GM21367 (cell line): ENCODE results near the gene MGMT.

ENCODE experiments used
- ATAC-seq: cut with Tn5 transposase; IDR thresholded peaks from one replicate; pipeline ENCODE4 v1.9.1; 2021; ENCODE audit not compliant: unreplicated experiment

MGMT gene

DNA sequence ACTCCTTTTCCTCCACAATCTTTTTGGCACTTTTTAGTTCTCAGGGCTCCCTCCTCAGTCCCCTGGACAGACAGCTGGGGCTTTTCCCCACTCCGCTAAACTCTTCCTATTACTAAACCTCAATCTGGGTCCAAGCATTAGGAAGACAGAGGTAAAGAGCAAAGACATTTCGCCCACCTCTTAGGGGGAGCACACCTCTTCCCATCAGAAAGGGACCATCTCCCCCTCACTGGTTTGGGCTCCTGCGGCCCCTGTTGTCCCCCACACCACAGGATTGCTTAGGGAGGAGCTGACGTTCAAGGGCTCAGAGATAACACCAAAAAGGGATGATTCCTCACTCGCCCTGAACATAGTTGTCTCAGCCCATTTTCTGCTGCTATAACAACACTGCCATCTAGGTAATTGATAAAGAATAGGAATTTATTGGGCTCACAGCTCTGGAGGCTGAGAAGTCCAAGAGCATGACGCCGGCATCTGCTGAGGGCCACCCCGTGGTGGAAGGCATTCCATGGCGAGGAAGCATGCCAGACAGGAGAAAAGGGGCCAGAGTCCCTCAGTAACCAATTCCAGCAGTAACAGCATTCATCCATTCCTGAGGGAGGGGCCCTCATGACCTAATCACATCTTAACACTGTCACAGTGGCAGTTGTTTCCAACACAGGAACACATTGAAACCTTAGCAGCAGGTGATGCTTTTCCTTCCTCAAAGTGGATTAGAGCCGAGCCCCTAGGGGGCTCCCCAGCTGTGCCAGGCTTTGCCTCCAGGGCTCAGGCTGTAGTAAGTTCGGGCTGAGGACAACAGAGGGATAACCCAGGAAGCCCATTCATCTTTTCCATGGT is 287.4 kb downstream of the MGMT start:
- ATAC-seq = no peak

DNA sequence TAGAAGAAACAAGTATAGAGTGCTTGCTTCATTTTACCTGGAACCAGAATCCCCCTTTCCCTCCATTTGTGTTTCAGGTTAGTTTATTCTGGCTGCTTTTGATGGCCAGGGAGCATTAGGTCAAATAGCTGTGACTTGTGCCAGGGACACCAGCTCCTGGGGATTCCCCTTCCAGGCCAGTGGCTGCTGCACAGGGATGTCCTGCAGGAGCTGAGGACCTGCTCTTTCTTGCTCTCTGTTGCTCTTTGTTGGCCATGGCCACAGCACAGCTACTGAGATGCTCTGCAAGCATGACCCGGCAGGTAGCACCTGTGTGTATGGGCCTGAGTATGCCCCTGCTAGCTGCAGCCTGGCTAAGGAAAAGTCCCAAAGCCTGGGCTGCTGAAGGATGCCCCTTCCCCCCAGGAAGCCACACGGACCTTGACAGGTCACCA is 288.1 kb downstream of the MGMT start:
- ATAC-seq = no peak

GRCh38 chr10:129755621-129756020 is 288.6 kb downstream of the MGMT start:
- no peak for ATAC-seq

GRCh38 chr10:129756912-129757901 is 290.2 kb downstream of the MGMT start:
- no peak for ATAC-seq

DNA sequence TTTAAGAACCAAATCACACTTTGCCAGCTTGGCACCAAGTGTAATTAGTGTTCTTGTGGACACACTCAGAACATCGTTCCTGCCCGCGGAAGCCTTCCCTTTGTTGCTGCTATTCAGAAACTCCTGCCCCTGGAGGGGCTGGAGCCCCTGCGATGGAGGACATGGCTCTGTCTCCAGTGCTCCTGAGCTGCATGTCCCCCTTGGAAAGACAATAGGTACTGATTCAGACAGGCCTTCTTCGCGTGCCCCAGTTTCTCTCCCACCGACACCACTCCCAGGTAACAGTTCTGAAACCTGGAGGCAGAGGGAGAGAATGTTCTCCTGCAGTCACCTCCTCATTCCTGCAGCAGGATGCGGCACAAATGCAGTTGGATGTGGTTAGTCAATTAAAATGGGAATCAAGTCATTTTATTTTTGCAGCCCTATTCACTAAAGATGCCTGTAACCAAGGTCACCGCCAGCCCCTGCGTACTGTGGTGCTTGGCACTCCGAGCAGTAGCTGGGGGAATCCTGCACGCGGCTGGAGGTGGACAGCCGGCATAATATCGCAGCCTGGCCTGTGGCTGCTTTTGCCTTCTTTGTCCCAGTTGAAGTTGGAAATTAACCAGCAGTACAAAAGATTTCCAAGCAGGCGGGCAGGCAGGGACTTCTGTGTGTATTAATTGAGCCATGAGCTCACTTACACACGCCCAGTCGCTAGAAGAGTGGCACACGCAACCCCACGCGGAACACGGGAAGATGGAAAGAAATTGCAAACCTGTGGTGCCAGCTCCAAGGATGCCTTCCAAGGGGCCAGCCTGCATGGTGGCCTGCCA is 291.4 kb downstream of the MGMT start:
- no peak for ATAC-seq

DNA sequence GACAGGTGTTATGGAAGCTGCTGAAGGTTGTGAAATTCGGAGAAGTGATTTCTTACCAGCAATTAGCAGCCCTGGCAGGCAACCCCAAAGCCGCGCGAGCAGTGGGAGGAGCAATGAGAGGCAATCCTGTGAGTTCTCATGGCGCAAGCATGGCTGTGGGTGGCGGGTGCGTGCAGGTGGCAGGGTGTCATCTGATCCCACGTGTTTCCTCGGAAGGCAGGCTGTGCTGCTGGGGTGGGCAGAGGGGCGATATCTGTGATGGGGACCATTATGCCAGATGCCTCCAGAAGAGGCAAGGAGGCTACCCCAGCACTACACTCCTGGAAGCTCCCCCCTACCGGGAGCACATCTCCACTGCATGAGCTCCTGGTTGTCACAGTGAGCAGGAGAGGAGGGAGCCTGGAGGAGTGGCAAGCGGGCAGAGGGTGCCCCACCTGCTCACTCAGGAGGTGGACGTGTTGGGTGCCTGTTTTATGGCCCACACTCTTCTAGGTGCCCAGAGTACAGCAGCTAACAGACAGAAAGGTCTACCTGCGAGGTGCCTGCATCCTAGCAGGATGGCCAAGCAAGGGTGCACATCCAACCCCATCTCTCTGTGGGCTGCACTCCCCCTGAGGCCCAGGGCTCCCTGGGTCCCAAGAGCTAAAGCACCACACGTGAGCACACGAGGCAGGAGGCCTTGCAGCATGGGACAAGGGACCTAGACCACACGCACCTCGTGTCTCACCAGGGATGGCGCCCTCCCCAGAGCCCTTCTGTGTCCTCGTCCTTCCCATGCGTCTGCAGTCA is 292.4 kb downstream of the MGMT start:
- ATAC-seq = no peak

GRCh38 chr10:129760003-129760315 is 292.9 kb downstream of the MGMT start:
- no peak for ATAC-seq

- ATAC-seq = no peak
These were observed 293.4 kb downstream of the MGMT start for GRCh38 chr10:129760416-129760815.

- no peak for ATAC-seq
These were observed 294.3 kb downstream of the MGMT start for GRCh38 chr10:129761197-129761972.

- no peak for ATAC-seq
These were observed 295.2 kb downstream of the MGMT start for GRCh38 chr10:129761981-129762956.

DNA sequence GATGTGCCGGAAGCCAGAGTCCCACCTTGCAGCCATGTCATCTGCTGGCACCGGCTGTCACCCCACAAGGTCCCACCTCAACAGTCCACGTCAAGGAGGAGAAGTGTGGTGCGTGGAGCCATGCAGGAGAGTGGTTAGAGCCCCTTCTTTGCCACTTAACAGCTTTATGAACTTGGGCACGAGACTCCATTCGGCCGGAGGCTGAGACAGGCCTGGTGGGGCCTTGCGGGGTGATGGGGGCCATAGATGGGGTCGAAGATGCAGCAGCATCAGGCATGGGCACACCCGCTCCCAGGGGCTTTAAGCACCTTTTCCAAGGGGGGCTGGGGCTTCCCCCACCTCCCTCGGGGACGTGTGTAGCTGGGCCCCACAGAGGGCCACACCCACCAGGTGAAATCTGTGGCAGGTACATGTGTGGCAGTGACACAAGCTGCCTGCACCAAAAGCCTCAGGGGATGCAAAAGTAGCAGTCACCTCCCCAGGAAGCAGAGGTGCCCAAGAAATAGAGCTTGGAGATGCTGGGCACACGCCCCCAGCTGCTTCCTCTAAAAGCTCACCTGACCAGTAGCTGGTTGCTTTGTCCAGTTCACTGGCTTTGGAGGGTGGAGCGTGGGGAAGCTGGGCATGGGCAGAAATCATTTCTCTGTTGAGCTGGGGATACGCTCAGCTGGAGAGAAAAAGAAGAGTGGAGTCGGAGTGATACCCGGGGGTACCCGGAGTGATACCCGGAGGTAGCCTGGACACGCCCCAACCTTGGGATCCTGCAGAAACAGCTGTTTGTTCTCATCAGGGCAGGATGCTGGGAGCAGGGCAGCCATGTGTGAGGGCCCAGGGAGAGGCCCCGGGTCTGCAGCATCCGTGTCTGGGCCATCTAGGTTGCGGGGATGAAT is 297.2 kb downstream of the MGMT start:
- no peak for ATAC-seq

DNA sequence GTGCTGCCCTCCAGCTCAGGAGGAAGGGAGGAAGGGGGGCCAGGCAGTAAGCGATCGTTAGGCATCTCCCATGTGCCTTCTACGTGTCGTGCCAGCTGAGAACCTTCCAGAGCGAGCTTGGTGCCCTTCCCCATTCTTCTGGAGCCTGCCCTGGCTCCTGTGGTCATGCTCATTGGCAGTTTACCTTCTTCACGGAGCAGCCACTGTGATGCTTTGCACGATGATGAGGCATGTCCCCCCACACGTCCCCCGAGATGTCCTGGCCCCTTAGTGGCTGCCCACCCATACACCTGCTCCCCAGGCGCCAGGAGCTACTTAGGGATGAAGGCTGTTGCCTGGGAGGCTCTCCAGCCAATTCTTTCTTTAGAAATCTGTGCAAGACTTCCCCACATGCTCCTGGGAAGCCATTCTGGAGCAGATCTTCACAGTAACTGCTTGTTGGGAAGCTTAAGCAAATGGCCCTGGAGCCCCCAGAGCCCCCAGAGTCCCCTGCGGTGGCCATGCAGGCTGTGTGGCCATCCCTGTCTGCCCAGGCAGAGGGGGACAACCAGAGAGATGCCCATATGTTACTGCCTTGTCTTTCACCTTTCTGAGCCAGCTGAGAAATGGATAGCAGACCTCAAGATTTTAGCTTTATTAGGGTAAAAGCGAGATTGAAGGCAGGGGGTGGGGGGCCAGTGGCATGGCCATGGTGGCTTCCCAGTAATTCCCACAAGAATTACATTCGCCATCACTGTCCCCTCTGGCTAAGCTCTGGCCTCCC is 298.0 kb downstream of the MGMT start:
- no peak for ATAC-seq

- no peak for ATAC-seq
These were observed 298.9 kb downstream of the MGMT start for GRCh38 chr10:129765664-129766550.

DNA sequence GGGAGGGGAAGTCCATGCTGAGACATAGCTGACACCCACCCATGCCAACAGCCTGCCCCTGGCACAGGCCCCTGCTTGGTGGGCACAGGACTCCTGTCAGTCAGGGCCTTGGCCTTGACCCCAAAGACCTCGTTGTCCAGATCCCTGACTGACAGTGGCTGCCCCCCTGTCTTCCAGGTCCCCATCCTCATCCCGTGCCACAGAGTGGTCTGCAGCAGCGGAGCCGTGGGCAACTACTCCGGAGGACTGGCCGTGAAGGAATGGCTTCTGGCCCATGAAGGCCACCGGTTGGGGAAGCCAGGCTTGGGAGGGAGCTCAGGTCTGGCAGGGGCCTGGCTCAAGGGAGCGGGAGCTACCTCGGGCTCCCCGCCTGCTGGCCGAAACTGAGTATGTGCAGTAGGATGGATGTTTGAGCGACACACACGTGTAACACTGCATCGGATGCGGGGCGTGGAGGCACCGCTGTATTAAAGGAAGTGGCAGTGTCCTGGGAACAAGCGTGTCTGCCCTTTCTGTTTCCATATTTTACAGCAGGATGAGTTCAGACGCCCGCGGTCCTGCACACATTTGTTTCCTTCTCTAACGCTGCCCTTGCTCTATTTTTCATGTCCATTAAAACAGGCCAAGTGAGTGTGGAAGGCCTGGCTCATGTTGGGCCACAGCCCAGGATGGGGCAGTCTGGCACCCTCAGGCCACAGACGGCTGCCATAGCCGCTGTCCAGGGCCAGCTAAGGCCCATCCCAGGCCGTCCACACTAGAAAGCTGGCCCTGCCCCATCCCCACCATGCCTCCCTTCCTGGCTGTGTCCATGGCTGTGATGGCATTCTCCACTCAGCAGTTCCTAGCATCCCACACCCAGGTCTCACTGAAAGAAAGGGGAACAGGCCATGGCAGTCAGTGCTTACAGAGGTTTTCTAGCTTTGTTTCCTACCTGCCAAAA is 299.8 kb downstream of the MGMT start:
- ATAC-seq = no peak

GRCh38 chr10:129767751-129768150 is 300.7 kb downstream of the MGMT start:
- no peak for ATAC-seq
